HUDEP-2 (cell line): ENCODE data around the gene JMJD6.
"Not testable (repeated sequence)": the region's sequence is repeated elsewhere in the genome, so short reads cannot be mapped to it uniquely, and the experiment has no call there.

Experiments used
- DNase-seq, 76 experiments: peaks; one replicate each; lab custom pipeline; 2025; ENCODE audit not compliant: unreplicated experiment in 76 of 76; lab: John Stamatoyannopoulos, UW

The JMJD6 gene

DNA sequence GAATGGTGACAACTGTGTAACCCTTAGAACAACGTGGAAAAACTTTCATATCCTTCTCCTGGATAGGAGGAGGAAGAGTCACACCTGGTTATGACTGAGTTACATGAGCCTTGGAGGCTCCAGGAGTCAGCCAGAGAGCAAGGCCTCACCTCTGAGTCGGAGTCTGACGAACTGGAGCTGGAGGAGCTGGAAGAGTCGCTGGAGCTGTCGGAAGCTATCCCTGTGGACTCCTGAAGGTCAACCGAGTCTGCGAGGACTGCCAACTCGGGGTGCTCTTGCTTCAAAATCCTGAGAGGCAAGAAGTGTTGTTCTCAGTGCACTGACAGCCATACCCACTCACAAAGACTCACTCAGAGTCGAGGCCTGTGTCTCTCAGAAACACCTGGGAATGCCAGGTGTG lies 6.2 kb downstream of the JMJD6 start:
- DNase-seq, result no peak

DNA sequence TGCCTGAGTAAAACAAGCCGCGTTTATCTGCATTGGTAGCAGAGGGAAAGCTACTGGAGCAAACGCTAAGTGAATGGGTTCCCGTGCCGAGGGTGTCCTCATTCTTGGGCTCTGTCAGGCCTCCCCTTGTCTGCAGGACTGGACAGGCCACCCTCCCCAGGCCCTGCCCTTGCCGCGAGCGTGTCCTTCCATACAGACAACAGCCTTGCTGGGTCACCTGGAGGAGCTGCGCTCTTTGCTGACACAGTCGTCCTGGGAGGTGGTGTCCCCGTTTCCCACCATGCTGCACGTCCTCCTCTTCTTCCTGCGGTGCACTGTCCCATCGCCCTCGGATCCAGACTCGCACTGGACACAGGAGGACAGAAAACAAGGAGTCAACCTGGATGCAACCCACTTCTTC lies 7.9 kb downstream of the JMJD6 start:
- no peak for DNase-seq

DNA sequence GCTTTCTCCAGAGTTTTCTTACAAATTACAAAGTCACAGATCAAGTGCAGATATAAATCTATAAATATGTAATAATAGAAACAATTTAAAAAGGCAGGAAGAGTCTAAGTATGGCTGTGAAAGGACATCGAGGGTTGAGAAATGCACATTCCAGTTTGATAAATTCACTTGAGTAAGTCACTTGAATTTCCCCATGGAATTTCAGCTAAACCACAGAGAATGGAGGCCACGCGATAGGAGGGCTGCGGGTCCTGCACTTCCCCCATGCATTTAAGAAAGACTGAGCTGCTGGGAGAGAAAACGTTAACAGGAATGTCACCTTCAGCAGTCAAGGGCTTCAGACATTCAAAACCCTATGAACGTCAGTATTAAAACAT lies 9.6 kb downstream of the JMJD6 start:
- DNase-seq, result no peak

DNA sequence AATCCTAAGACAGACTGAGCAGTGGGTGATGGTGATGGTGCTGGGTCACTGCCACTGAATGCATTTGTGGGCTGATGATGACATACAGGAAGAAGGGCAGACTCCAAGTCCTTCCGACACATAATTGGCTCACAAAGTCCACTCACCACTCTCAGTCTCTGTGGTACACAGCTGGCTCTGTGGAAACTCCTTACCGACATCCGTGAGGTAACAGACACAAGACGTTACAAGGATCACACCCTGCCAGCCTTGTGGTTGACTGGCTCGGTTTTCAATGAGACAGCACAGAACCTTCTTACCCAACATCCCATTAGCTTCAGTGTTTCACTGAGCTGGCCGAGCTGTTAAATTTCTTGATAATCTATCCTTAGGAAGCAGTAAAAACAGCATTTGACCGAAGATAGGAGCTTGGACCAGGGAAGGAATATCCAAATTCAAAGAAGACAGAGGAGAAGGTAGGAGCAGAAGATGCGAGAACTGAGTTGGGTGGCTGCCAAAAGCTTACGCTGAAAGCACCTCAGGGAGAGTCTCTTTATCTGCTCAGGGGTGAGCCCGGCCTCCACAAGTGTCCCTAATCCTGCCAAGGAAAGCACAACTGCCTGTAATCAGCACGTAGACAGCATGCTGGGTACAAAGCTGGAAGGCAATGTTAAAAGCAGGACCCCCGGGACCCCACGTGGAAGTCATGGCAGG lies 10.1 kb downstream of the JMJD6 start:
- DNase-seq, result peak in 73 of 76 experiments; percentile 35 to 88 (median 72)

DNA sequence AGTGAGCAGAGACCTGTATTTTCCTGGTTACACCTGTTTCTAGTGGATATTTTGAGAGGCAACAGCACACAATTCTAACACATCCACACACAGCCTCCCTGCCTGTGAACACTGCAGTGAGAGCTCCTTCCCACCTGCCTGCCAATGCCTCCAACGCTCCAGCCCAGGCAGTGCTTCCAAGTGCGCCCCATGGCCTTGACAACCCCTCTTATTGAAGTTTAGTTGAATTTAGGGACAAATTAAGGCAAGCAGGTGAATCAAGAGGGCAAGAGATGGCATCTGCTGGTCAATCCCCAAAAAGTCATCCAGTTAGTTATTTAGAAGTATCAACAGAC lies 10.9 kb downstream of the JMJD6 start:
- no peak for DNase-seq

DNA sequence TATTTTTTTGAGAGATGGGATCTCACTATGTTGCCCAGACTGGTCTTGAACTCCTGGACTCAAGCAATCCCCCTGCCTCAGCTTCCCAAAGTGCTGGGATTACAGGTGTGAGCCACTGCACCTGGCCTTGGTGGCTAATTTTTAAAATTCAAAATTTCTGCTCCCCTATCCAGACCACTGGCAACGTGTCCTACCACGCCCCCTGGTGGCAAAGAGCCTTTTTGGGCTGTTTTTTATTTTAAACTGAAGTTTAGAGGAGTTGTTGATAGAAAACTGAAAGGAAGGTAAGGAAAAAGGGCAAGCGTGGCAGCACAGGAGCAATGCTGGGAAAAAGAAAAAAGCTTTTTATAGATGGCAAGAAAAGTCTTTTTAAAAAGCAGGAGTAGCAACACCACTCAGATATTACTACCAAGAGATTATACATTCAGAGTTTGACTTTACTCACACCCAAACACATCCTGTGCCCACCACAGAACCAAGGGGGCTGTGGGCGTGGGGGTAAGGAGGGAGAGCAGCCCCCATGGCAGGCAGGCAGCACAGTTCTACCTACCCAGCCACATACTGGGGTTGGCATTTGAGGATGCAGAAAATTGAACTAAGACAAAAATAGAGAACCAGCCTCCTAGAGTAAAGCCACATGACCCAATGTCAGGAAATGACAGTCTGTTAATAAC lies 11.4 kb downstream of the JMJD6 start:
- peak in 59 of 76 experiments; percentile 8 to 86 (median 57) for DNase-seq

DNA sequence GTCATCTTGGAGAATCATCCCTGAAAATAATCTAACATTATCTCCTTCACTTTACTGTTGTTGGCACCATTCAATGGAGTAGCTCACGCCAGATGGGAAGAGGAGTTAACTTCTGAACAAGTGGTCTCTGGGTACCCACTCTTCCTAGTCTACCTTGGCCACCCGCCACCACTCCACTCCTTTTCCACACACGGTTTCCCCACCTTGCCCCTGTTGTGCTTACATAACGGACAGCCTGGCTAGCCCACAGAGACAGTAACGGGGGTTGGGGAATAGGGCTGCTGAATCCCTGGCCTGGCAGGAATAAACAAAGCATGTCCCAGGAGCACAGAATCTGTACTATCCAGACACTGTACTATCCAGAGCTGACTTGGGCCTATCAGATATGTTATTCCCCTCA lies 12.1 kb downstream of the JMJD6 start:
- no peak for DNase-seq

DNA sequence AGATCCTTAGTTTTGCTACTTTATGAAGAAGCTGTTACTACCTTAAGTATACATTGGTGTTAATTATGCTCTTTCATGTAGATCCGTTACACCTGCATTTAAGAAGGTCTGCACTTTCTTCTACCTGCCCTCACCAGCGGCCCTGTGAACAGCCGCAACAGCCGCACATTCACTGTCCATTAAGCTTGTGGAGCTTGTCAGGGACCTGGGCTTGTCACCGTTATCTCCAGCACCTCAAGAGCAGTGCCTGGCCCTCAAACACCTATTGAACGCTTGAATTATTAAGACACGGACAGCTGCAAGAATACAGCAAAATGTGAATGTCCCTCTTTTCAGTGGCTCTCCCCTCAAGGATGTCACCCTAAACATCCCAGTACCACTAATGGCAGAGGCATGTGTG lies 12.6 kb downstream of the JMJD6 start:
- DNase-seq, result no peak

DNA sequence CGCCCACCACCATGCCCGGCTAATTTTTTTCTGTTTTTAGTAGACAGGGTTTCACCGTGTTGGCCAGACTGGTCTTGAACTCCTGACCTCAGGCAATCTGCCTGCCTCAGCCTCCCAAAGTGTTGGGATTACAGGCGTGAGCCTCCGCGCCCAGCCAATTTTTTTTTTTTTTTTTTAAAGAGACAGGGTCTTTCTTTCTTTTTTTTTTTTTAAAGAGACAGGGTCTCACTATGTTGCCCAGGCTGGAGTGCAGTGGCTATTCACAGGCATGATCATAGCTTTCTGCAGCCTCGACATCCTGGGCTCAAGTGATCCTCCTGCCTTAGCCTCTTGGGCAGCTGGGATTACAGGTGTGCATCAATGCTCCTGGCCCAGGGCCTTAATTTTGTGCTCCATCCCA lies 14.1 kb downstream of the JMJD6 start:
- DNase-seq, result not testable (repeated sequence)

DNA sequence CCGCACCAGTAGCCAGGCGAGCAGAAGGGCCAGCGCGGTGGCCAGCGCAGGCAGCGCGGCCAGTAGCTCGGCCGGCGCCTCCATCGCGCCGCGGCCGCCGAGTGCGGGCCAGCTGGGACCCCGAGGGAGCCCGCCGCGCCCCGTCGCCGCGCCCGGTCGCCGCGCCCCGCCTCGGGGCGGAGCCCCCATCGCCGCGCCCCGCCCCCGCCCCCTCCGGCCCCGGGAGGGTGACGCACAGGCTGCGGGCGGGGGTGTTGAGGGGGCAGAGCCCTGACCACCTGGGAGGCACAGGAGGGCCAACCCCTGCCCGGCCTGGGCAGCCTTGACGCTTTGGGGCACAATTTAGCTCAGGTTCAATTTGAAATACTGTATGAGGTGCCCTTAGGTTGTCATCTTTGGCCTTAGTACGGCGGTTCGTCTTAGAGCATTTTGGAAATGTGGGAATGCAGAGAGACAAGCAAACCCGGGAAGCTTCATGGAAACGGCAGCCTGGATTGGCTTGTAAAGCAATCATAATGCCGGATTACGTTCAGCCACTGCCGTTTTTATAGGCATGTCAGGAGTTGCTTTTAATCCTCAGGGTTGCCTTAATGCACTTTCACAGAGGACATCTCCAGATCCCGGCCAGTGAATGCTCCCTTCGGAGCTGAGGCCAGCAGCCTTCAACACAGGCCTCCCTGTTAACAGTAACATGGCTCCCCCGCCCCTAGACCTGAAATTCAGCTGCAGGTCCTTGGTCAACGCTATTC lies 15.4 kb downstream of the JMJD6 start, which contains the start of gene MXRA7:
Gene MXRA7, minus strand, starts transcription at position 103 of the 749 bp plus-strand sequence. Its CDS starts 19 bp downstream, at position 84.
- DNase-seq, result peak in 16 of 76 experiments; percentile 10 to 48 (median 26)

DNA sequence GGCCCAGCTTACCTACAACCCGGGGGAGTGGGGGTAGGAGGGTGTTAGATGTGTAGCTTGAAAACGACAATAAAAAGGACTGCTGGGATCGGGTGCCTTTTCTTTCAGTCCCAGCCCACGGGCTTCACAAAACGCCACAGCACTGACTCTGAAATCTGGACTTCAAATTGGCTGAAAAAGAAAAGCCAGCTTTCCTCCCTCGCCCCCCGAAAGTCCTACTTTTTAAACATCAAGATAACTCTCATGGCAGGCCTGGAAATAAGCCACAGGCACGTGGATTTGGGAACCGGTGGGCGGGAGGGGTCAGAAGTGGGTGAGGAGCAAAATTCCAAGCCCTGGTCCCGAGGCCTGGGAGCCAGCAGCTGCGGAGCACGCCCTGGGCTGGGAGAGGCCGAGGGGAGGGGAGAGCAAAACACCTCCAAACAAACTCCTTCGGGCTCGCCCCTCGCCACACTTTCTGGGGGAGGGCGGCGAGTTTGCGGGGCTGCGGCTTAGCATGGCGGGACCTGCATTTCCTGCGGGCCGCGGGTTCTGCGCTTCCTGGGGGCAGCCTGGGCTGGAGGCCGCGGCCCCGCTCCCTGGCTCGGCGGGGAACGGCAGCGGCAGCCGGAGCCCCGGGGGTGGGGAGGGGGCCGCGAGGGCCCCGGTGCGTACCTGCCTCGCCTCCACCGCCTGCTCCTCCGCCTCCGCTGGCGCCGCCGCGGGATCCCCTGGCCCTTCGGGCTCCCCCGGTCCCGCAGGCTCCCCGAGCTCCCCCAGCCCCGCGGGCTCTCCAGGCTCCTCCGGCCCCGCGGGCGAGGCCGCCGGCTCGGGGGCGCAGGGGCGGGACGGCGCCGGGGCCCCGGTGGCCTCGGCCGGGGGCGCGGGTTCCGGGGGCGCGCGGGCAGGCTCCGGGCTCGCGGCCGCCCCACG lies 16.2 kb downstream of the JMJD6 start:
- DNase-seq, result not testable (repeated sequence)

DNA sequence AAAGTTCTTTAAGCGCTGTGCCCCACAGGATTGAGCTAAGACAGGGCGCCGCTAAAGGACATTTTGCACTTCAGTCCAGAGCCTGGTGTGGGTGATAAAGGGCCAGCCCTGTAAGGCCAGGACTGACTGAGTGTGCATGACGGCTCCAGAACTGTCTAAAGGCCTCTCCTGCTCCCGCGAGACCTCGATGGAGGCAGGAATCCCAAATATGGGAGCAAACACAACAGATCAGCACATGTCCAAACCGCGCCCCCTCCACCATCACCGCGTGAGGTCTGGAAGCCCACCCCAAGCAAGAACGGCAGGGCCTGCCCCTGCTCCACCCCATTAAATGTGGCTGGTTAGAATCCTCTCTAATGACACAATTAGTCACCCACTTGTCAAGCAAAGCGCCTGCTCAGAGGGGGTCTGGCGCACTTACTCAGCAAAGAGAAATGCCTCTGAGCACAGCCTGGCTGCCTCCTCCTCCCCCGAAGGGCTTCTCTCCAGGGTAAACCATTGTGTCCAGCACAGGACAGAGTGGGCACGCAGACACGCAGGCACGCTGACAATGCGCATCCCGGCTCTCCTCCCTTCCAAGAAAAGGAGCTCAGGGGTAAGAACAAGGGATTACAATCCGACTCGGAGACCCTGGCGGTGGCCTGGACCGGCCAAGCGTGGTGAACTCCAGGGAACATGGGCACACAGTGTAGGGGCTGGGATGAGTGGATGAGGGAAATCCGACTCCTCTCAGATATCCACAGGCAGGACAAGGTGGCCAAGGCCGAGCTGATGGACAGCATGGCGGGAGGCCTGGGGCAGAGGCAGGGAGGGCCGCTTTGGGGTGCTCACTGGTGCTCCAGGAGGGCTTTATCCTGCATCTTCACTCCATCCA lies 17.1 kb downstream of the JMJD6 start:
- no peak for DNase-seq

DNA sequence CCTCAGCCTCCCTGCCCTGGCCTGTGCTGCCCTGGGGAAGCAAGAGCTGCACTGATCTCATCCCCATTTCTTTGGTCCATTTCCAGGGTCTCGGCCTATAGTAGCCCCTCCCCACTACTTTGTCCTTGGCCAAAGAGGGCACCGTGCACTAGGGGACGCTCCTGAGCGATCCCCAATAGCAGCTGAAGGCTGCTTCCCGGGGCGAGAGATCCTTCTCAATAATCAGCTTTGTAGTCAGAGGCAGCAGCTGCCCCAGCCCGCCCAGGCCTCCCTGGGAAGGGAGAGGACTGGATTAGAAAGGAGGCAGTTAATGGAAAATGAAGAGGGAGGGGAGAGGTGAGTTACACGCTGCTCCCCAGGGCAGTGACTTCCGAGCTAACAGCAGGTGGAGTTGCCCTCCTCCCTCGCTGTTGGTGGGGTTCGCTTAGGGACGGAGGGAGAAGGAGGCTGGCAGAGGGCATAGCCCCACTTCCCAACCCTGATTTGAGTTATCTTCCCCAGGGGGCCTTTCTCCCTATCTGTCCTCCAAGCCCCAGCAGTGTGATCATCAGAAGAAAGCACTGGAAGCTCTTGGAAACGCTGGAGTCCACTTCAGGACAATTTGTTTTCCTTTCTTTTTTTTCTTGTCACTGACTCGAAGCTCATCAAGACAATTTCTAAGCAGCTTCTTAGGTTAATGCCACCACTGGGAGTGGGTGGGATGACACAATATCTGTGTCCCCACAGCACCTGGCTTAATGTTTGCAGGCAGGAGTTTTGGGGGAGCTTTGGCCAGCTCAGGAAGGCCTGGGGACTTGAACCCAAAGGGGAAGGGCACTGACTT lies 18.2 kb downstream of the JMJD6 start:
- no peak for DNase-seq

DNA sequence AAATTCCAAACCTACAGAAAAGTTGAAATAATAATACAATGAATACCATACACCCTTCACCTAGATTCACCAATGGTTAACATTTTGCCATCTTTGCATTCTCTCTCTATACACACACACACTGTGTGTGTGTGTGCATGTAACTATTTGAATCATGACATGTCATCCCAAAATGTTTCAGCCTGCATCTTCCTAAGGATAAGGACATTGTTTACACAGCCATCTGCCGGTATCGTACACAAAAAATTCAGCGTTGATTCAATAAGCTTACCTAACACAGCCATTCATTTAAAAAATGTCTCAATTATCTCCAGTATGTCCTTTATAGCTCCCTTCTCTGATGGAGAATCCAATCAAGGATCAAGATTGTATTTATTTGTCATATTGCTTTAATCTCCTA lies 19.6 kb downstream of the JMJD6 start:
- no peak for DNase-seq

DNA sequence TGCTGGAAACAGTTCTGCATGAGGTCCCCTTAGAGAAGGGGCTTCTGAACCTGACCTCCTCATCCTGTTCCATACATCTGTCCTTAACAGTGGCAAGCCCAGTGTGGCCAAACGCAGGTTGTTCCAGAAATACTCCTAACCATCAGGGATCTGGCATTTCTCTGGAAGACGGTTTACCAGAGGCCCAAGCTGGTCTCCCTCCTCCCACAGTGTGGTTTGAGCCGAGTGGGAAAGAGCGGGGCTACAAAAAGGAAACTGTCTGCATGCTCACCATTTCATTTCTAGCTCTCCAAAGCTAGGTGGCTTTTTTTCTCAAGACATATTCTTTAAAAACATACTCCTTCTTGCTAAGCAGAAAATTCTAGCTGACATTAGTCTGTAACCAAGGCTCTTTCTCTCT lies 21.6 kb downstream of the JMJD6 start:
- DNase-seq, result no peak

DNA sequence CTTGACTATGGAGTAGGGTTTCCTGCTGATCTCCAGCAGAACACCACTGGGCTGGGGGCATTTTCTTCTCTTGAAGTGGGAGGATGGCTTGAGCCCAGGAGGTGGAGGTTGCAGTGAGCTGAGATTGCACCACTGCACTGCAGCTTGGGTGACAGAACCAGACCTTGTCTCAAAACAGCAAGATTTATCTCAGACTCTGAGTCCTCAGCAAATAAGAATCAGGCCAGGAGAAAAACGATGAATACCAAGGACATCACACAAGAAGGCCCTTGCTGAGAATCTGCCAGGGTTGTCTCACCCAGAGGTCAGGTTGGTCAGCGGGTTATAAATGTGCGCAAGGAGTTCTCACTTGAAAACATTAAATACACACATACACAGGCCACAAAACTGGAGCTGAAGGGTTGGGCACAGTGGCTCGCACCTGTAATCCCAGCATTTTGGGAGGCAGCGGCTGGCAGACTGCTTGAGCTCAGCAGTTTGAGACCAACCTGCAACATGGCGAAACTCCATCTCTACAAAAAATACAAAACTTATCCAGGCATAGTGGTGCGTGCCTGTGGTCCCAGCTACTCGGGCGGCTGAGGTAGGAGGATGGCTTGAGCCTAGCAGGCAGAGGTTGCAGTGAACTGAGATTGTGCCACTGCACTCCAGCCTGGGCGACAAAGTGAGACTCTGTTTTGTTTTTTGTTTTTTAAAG lies 23.3 kb downstream of the JMJD6 start:
- no peak for DNase-seq

DNA sequence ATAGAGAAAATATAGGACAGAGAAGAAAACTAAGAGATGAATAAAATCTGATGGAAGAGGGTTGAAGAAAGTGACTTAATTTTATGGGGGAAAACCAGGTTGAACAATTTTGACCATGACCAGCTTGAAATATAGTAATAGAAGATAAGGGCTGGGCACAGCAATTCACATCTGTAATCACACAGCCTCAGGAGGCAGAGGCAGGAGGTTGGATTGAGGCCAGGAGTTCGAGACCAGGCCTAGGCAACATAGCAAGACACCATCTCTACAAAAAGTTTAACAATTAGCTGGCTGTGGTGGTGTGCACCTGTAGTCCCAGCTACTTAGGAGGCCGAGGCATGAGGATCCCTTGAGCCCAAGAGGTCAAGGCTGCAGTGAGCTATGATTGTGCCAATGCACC lies 24.3 kb downstream of the JMJD6 start:
- DNase-seq, result peak in 3 of 76 experiments; percentile 3 to 19 (median 8)

DNA sequence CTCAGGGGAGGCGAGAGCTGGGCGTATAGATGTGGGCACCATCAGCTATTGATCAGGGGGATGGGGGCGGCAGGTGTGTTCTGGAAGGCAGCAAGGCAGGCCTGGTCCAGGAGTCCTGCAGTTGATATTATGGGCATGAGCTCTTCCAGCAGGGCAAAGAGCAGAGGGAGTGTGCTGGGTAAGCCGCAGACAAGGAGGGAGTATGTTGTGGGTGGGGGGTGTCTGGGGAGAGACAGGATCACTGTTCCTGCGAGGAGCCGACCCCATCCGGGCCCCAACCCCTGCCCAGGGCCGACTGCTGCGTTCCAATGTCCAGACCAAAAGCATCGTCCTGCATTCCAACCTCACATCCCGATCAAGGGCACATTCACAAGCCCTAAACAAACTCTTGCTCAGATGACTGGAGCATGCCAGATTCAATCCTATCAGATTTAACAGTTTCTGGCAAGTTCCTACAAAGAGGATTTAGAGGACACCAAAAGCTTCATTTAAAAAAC lies 24.9 kb downstream of the JMJD6 start:
- no peak for DNase-seq
